C4-2B (cell line): ENCODE results near the gene CATSPER1.

Source experiments
- H3K27ac ChIP-seq: fragments of 450-650 bp; 2 replicates; pipeline ENCODE4 v1.5.1; 2017
- CTCF ChIP-seq: fragments of 450-650 bp; conservative IDR thresholded peaks from 2 replicates; pipeline ENCODE4 v1.5.1; 2017; ENCODE audit warnings: mild to moderate bottlenecking
- ZFX ChIP-seq: fragments of 450-650 bp; IDR thresholded peaks from 2 replicates; pipeline ENCODE4 v1.6.1; 2017

CATSPER1 gene

GRCh38 chr11:66069715-66070603 is 43.7 kb upstream of the CATSPER1 start, which contains the start of gene PACS1:
TSS of gene PACS1 (plus strand) at chr11:66070272. CDS start at chr11:66070487, 215 bp downstream.
- peak within 1 kb of the TSS; percentile 73 for H3K27ac ChIP-seq
- TF ChIP-seq CTCF (no peak), ZFX (no peak; the same call in 1 of the 2 replicates)

- no peak for TF ChIP-seq CTCF
- no peak for TF ChIP-seq ZFX
Observed at GRCh38 chr11:66068923-66069714, 42.8 kb upstream of the CATSPER1 start.

GRCh38 chr11:66068154-66068821 is 42.0 kb upstream of the CATSPER1 start:
- H3K27ac ChIP-seq = no peak overlapping the region
- TF ChIP-seq ZFX (no peak), CTCF (peak; percentile 93)

More at GRCh38 chr11:66068923-66069714, 42.8 kb upstream of the CATSPER1 start:
- H3K27ac ChIP-seq = peak overlapping the region; percentile 73

- no peak overlapping the region for H3K27ac ChIP-seq
- TF ChIP-seq CTCF (no peak), ZFX (no peak)
Observed at GRCh38 chr11:66067640-66068039, 41.4 kb upstream of the CATSPER1 start.

- TF ChIP-seq CTCF = no peak
- TF ChIP-seq ZFX = no peak
- no peak overlapping the region for H3K27ac ChIP-seq
Observed at GRCh38 chr11:66066751-66067150, 40.5 kb upstream of the CATSPER1 start.

GRCh38 chr11:66064571-66064970 is 38.3 kb upstream of the CATSPER1 start:
- TF ChIP-seq CTCF (no peak), ZFX (no peak)
- H3K27ac ChIP-seq = no peak overlapping the region
